ENCODE results near the gene DOCK2.

Gene DOCK2

GRCh38 chr5:169695025-169695625 is 58.0 kb downstream of the DOCK2 start:
- DNase-seq: no peak

DNA sequence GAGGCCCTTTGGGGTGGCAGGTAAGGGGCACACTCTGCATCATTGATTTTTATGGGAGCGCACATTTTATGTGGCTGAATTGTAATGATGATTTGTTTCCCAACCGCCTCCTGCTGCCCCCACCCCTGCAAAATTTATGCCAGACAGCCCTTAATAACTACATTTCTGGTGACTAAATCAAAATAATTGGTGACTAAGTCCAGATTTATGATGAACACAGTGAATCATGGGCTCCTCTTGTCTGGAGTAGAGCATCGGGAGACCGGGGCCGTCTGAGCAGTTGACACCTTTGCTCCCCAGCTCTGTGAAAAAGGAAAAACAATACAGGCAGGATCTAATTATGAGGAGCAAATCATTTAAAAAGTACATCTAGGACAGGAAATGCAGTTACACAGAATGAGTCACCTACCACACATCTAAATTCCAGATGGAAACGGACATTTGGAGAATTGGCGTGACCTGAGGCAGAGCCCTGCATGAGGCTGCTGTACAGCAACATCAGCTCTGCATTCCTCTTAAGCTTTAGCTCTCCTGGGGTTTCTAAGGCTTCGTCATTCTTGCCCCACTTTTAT is 58.9 kb downstream of the DOCK2 start:
- peak; percentile 39 for DNase-seq

DNA sequence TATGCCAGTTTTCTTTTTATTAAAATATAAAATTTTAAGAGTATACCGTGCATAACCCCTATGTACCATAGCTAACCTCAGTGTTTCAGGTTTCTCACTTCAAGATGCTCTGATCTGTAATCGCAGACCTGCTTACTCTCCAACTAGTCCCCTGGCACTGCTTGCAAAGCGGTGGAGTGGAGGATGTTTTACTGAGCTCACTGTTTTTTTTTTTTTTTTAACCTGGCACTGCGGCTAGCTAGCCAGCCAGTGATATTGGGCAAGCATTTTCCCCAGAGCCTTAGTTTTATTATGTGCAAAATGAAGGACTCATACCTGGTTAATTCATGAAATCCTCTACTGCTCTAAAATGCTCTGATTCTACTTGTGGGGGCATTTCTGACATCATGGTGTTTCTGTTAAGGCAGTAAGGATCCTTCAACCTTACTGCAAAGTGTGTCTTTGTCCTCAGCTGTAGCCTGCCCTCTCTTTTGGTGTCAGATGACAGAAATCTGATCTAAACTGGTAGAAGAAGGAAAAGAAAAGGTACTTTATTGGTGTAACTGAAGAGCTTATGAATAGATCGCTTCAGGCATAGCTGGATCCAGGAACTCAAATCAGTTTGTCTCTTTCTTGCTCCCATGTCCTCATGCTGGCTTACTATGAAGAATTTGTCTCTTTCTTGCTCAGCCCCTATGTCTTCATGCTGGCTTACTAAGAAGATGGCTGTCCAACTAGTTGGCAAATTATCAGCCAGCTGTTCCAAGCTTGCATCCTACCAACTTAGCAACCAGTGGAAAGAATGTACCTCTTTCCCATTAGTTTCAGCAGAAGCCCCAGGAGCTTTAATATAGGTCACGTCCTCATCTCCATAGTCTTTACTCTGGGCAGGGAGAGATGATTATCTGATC is 59.8 kb downstream of the DOCK2 start:
- DNase-seq: no peak

DNA sequence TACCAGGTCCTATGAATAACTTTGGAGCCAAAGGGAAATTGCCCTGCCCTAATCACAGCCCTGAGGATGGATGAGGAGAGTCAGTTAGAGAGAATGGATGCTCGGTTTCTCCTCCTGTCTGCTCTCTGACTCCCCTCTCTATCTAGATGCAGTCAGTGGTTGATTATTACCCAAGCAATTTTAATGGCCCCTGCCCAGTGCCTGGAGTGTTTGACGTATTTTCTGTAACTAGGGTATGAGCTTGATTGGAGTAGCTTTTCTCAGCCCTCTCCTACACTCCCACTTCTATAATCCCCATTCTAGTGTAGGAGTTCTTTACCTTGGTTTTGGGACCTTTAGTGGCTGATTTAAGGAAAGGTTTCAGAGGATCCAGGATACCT is 60.4 kb downstream of the DOCK2 start:
- DNase-seq: no peak

DNA sequence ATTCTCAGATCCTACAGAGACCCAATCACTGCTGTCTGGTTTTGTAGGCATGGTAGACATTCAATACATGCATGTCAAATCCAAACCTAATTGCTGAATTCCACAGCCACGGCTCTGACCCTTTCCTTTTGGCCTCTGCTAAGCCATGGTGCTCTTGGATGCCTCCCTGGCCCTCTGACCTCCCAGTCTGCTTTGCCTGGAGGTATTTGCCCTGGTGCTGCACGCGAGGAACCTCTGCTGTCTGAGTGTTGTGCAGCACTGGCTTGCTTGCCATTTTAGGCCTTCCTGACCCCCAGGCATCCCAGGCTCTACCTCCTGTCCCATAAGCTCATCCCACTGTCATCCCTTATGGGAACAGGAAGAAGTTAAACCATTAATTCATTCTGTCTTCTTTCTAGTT is 60.9 kb downstream of the DOCK2 start:
- no peak for DNase-seq

DNA sequence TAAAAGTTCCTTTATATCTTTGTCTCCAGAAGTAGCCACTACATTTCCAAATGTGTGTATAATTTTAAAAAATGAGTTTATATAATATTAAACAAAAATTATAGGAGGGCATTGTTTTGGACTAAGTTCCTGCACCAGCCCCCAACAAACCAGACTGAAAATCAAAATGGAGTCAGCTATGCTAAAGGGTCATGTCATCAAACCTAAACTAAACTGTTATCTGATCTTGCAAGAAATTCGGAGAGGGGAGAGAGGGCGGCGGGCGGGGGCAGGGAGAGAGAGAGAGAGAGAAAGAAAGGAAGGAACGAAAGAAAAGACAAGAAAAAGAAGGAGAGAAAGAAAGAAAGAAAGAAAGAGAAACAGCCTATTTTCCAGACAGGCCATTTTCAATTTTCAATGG is 63.5 kb downstream of the DOCK2 start:
- no peak for DNase-seq

DNA sequence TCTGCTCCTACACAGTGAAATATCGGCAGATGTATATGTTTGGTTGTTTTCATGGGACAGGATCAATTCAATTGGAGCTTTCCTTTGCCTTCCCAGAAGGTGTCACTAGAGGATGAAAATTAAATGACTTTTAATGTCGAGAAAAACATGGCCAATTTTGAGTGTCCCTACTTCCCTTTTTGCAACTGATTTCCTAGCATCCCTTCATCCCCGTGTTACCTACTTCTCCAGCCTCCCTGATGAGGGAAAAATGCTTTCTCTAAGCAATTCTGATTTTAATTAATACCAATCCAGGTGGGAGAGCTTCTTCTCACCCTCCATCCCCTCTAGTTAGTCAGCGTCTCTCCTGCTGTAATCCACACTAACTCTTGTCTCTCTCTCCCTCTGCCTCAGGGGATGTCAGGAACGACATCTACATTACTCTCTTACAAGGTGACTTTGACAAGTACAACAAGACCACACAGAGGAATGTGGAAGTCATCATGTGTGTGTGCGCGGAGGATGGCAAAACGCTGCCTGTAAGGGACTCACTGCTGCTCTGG is 64.9 kb downstream of the DOCK2 start:
- DNase-seq: peak; percentile 65

GRCh38 chr5:169702693-169703481 is 65.8 kb downstream of the DOCK2 start:
- peak; percentile 24 for DNase-seq

DNA sequence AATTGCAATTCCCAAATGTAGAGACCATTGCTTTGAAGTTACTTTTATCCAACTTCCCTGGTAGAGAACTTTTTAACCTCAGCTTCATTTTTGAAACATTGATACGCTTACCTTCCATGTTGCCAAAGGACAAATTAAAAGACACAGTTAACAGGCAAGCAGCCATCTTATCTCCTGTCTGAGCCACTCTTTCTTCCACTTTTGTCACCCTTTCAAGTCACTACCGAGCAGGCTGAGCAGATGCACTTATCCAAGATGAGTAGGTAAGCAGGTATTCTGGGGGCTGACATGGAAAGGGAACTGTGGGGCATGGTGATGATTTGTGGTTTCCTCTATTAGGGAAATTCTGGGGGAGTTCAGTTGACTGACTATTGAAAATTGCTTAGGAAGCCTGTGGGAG is 66.7 kb downstream of the DOCK2 start:
- DNase-seq: no peak

GRCh38 chr5:169705322-169705721 is 68.2 kb downstream of the DOCK2 start:
- no peak for DNase-seq

DNA sequence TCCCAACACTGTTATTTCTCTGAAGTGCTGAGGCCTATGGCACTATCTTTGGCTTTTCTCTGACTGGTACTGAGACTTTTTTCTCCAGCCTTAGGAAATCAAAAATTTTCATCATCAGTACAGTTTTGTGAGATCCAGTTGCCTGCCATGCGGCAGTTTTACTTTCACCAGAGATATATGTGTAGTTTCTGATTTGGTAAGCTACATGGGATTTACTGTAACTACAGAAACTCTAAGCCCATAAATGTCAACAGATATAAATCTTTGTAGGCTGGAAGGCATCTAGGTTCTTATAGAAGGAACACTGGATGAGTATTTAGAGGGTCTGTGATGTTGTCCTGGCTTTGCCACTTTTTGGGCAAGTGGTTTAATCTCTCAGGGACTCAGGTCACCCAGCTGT is 69.0 kb downstream of the DOCK2 start:
- DNase-seq: no peak

- no peak for DNase-seq
Measured at GRCh38 chr5:169706758-169707450, 69.8 kb downstream of the DOCK2 start.

DNA sequence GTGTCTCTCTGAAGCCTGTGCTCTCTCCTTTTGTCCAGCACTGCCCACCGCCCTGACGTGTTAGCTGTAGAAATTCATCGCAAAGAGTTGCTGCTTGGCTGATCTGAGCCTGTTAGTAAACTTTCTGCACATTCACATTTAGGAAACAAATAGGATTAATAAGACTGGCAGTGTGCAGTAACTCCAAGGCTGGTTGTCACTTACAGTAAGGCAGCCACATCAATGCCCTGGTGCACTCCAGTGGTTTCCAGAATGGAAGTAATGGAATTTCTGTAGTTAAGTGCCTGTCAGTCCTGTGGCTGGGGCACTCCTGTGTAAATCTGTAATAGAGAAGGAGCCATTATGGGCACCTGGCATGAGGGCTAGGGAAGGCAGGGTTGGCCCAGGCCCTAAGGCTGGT is 70.6 kb downstream of the DOCK2 start:
- peak; percentile 56 for DNase-seq

- peak; percentile 17 for DNase-seq
Measured at GRCh38 chr5:169710675-169711074, 73.6 kb downstream of the DOCK2 start.

GRCh38 chr5:169711551-169712225 is 74.6 kb downstream of the DOCK2 start:
- DNase-seq: no peak

GRCh38 chr5:169712428-169712827 is 75.4 kb downstream of the DOCK2 start:
- no peak for DNase-seq

DNA sequence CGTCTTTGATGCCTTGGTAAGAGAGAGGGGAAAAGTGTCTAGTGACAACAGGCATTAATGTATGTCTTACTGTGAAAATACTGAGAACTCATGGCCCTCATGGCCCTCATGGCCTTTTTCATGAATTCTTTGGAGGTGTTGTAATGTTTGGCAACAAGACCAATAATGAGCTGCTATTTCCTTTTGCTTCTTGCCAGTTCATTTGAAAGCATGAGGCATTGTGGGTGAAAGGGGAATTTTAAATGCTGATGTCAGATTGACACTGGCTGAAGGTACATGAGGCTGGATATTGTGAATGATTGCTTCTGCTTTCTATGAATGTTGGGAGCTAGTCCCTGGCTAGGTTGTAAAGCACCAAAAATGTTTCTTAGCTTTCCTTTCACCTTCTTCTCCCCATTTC is 79.2 kb downstream of the DOCK2 start:
- peak; percentile 25 for DNase-seq

GRCh38 chr5:169717288-169717687 is 80.2 kb downstream of the DOCK2 start:
- DNase-seq: no peak

GRCh38 chr5:169719360-169720314 is 82.6 kb downstream of the DOCK2 start:
- no peak for DNase-seq

GRCh38 chr5:169721771-169722170 is 84.7 kb downstream of the DOCK2 start:
- no peak for DNase-seq

All from eye (tissue), 1 donor.